OCI-LY1 (cell line): ENCODE results near the gene LHX6.

Experiments used
- H2AFZ ChIP-seq: fragments of 200-600 bp; sonication (generic), shearing (Covaris generic); 2 replicates; pipeline ENCODE4 v1.6.0; 2014; ENCODE audit warnings: antibody characterized with exemption, mild to moderate bottlenecking, low read length
- H3F3A ChIP-seq: fragments of 200-600 bp; sonication (generic), shearing (Covaris generic); 2 replicates; pipeline ENCODE4 v1.6.0; 2014; ENCODE audit warnings: mild to moderate bottlenecking, antibody characterized with exemption, low read length, moderate library complexity; ENCODE audit not compliant: insufficient read depth
- H3K27ac ChIP-seq: fragments of 200-600 bp; sonication (generic); 2 replicates; pipeline ENCODE4 v1.5.1; 2014; ENCODE audit warnings: low read length, mixed run types, mild to moderate bottlenecking, low read depth; ENCODE audit not compliant: poor library complexity, severe bottlenecking
- H3K27me3 ChIP-seq: fragments of 200-600 bp; sonication (generic); 2 replicates; pipeline ENCODE4 v1.6.0; 2014; ENCODE audit warnings: antibody characterized with exemption, mild to moderate bottlenecking, low read length, moderate library complexity; ENCODE audit not compliant: insufficient read depth
- H3K36me3 ChIP-seq: fragments of 200-600 bp; sonication (generic); 2 replicates; pipeline ENCODE4 v1.6.1; 2014; ENCODE audit warnings: mild to moderate bottlenecking, antibody characterized with exemption, low read length, moderate library complexity, mixed read lengths; ENCODE audit not compliant: insufficient read depth
- H3K4me1 ChIP-seq: fragments of 200-600 bp; sonication (generic); 2 replicates; pipeline ENCODE4 v1.5.1; 2014; ENCODE audit warnings: mild to moderate bottlenecking, low read length, moderate library complexity; ENCODE audit not compliant: insufficient read depth, severe bottlenecking
- H3K4me2 ChIP-seq: fragments of 200-600 bp; sonication (generic), shearing (Covaris generic); 2 replicates; pipeline ENCODE4 v1.6.1; 2014; ENCODE audit warnings: low read length
- H3K4me3 ChIP-seq: fragments of 200-600 bp; sonication (generic); 2 replicates; pipeline ENCODE4 v1.5.1; 2014; ENCODE audit warnings: low read length, low read depth, mild to moderate bottlenecking, mixed read lengths; ENCODE audit not compliant: poor library complexity, severe bottlenecking
- H3K79me2 ChIP-seq: fragments of 200-600 bp; shearing (Covaris generic); 2 replicates; pipeline ENCODE4 v1.6.1; 2016; ENCODE audit warnings: mixed run types, low read length, mixed read lengths; ENCODE audit not compliant: insufficient read depth
- H3K9ac ChIP-seq: fragments of 200-600 bp; sonication (generic), shearing (Covaris generic); 2 replicates; pipeline ENCODE4 v1.6.1; 2014; ENCODE audit warnings: mild to moderate bottlenecking, low read length, mixed read lengths
- H3K9me2 ChIP-seq: fragments of 200-600 bp; sonication (generic), shearing (Covaris generic); 2 replicates; pipeline ENCODE4 v1.6.1; 2014; ENCODE audit warnings: low read depth, mild to moderate bottlenecking, low read length, mixed read lengths
- H3K9me3 ChIP-seq: fragments of 200-600 bp; shearing (Covaris generic); 2 replicates; pipeline ENCODE4 v1.6.1; 2014; ENCODE audit warnings: low read length, mixed read lengths
- H4K20me1 ChIP-seq: fragments of 200-600 bp; sonication (generic), shearing (Covaris generic); 2 replicates; pipeline ENCODE4 v1.6.0; 2016; ENCODE audit warnings: mild to moderate bottlenecking, low read length; ENCODE audit not compliant: insufficient read depth
- EZH2 ChIP-seq: fragments of 200-600 bp; sonication (generic), shearing (Covaris generic); IDR thresholded peaks from 2 replicates; pipeline ENCODE4 v1.8.0; 2017; ENCODE audit warnings: borderline replicate concordance, mixed run types, mild to moderate bottlenecking, antibody characterized with exemption, low read length, moderate library complexity, mixed read lengths
- TF ChIP-seq, protein P1 (sequence below): fragments of 200-600 bp; sonication (generic), shearing (Covaris generic); IDR thresholded peaks from 2 replicates; pipeline ENCODE4 v1.5.1; 2017; ENCODE audit warnings: mild to moderate bottlenecking, antibody characterized with exemption, low read length, moderate library complexity, mixed read lengths

The LHX6 gene

DNA sequence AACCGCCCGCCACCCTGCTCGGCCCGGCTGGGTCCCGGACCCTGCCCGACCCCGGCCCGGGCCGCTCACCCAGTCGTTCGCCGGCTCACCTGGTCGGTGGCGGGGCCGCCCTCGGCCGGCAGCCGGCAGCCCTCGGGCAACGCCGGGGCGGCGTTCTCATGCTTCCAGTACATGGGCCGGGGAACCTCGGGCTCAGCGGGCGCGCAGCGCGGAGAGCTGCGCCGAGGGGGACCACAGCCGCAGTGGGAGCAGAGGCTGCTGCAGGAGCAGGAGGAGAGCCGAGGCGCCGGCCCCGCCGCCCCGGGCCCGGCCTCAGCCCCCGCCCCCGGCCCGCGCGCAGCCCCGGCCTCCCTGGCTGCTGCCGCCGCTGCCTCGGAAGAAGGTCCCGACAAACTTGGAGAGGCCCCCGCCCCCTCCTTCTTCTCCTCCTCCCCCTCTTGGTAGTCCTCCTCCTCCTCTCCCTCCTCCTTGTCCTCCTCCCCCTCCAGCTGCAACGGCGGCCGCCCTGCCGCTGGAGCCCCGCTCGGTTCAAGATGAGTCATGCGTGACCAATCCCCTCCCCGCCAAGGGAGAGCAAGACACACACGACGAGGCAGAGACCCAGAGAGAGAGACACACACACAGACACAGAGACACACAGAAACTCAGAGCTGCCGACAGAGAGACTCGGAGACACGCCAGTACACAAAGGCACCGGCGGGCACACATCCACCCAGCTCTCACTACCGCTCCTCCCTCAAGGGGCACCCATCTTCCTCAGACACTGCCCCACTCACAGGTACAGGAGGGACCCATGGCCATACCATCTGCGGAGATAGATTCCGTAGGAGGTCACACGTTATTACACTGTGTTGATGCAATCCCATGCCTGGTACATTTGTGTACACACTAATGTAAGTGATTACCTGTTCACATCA, at the start of gene LHX6:
TSS of gene LHX6 (minus strand) at position 390 of the 917 bp plus-strand sequence. CDS start at position 173, 217 bp downstream.
- no peak within 1 kb of the TSS for H3K4me2 ChIP-seq
- no peak within 1 kb of the TSS for H2AFZ ChIP-seq
- H4K20me1 ChIP-seq: no peaks in the 10 kb centered on the region
- H3K27me3 ChIP-seq: no peaks in the 10 kb centered on the region
- no peaks in the 10 kb centered on the region for H3F3A ChIP-seq
- no peak for TF ChIP-seq EZH2
- TF ChIP-seq, protein P1, sequence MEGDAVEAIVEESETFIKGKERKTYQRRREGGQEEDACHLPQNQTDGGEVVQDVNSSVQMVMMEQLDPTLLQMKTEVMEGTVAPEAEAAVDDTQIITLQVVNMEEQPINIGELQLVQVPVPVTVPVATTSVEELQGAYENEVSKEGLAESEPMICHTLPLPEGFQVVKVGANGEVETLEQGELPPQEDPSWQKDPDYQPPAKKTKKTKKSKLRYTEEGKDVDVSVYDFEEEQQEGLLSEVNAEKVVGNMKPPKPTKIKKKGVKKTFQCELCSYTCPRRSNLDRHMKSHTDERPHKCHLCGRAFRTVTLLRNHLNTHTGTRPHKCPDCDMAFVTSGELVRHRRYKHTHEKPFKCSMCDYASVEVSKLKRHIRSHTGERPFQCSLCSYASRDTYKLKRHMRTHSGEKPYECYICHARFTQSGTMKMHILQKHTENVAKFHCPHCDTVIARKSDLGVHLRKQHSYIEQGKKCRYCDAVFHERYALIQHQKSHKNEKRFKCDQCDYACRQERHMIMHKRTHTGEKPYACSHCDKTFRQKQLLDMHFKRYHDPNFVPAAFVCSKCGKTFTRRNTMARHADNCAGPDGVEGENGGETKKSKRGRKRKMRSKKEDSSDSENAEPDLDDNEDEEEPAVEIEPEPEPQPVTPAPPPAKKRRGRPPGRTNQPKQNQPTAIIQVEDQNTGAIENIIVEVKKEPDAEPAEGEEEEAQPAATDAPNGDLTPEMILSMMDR: no peak
- no peaks in the 10 kb centered on the region for H3K9me2 ChIP-seq
- no peak within 1 kb of the TSS for H3K9ac ChIP-seq
- no peaks in the 10 kb centered on the region for H3K79me2 ChIP-seq
- H3K27ac ChIP-seq: no peak within 1 kb of the TSS
- no peak within 1 kb of the TSS for H3K4me3 ChIP-seq
- H3K9me3 ChIP-seq: no peaks in the 10 kb centered on the region
- no peaks in the 10 kb centered on the region for H3K4me1 ChIP-seq
- H3K36me3 ChIP-seq: no peaks in the 10 kb centered on the region

DNA sequence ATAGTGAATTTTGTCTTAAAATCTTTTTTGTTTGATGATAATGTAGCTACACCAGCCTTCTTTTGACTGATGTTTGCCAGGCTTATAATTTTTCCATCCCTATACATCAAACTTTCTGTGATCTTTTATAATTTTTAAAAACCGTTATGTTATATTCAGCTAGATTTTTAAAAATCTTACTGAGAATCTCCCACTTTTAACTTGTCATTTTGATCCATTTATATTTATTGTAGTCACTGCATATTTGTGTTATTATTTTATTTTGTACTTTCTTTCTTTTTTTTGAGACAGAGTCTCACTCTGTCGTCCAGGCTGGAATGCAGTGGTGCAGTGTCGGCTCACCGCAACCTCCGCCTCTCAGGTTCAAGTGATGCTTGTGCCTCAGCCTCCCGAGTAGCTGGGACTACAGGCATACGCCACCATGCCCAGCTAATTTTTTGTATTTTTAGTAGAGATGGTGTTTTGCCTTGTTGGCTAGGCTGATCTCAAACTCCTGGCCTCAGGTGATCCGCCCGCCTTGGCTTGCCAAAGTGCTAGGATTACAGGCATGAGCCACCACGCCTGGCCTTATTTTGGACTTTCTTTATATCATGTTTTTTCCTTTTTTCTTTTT, 48.6 kb upstream of the LHX6 start:
- Histone ChIP-seq H3K9ac (no peak overlapping the region), H4K20me1 (no peaks in the 10 kb centered on the region), H3K36me3 (peaks cover 91% of the 10 kb centered on the region), H3K9me2 (no peaks in the 10 kb centered on the region), H2AFZ (no peak overlapping the region), H3K4me1 (no peaks in the 10 kb centered on the region), H3K4me3 (no peak overlapping the region), H3F3A (no peaks in the 10 kb centered on the region), H3K4me2 (no peak overlapping the region), H3K27ac (no peak overlapping the region), H3K9me3 (peaks cover 11% of the 10 kb centered on the region; the same call in 1 of the 2 replicates), H3K79me2 (peaks cover 59% of the 10 kb centered on the region), H3K27me3 (no peaks in the 10 kb centered on the region)
- TF ChIP-seq EZH2: no peak
- TF ChIP-seq, protein P1: no peak

DNA sequence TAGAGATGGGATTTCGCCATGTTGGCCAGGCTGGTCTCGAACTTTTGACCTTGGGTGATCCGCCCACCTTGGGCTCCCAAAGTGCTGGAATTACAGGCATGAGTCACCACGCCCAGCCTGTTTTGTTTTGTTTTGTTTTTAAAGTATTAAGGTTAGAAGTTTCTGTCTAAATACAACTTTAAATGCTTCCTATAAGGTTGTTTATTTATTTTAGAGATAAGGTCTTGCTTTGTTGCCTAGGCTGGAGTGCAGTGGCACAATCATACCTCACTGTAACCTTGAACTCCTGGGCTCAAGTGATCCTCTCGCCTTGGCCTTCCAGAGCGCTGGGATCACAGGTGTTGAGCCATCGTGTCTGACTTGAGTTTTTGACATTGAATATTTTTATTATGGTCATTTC, 47.3 kb upstream of the LHX6 start:
- H3K9me2 ChIP-seq: no peaks in the 10 kb centered on the region
- H3K9me3 ChIP-seq: peaks cover 11% of the 10 kb centered on the region; the same call in 1 of the 2 replicates
- no peaks in the 10 kb centered on the region for H3F3A ChIP-seq
- H3K27ac ChIP-seq: no peak overlapping the region
- no peak overlapping the region for H3K4me2 ChIP-seq
- no peak overlapping the region for H3K9ac ChIP-seq
- no peaks in the 10 kb centered on the region for H4K20me1 ChIP-seq
- H3K27me3 ChIP-seq: no peaks in the 10 kb centered on the region
- H2AFZ ChIP-seq: no peak overlapping the region
- TF ChIP-seq, protein P1: no peak
- TF ChIP-seq EZH2: no peak
- H3K79me2 ChIP-seq: peaks cover 57% of the 10 kb centered on the region
- no peak overlapping the region for H3K4me3 ChIP-seq
- peaks cover 91% of the 10 kb centered on the region for H3K36me3 ChIP-seq
- no peaks in the 10 kb centered on the region for H3K4me1 ChIP-seq
